ENCODE results near the gene DOK1. TPM values are rescaled to one million over a fixed set of nuclear protein-coding genes. Genes with fewer than 3 reads are reported as not detected.

The DOK1 gene
- total and polyA plus RNA-seq, 7 donors, result 16.1 to 24.9 (median 18.2) TPM

GRCh38 chr2:74507926-74508520 lies 46.5 kb upstream of the DOK1 start:
- peaks cover 6 to 75% (median 34%) of the 10 kb centered on the region in 3 donors for H3K27me3 ChIP-seq
- peaks cover 0 to 39% (median 30%) of the 10 kb centered on the region in 4 donors for H3K4me1 ChIP-seq
- TF ChIP-seq CTCF (IDR thresholded peaks at IDR 0.05), result no peak
- TF ChIP-seq POLR2A (IDR thresholded peaks at IDR 0.05), result no peak
- TF ChIP-seq POLR2AphosphoS5 (IDR thresholded peaks at IDR 0.05), result no peak
- no peak for TF ChIP-seq EP300 (IDR thresholded peaks at IDR 0.05)
- WGBS, 2 donors, result 7 to 10% methylated on average over 38 of the region's 38 CpGs
- H3K9me3 ChIP-seq, result no peaks in the 10 kb centered on the region
- peak overlapping the region; percentile 96 to 99 (median 97) for H3K27ac ChIP-seq
- H3K4me3 ChIP-seq, result peak overlapping the region; percentile 60 to 87 (median 76)
- no peak for DNase-seq
- peaks cover 0 to 20% (median 12%) of the 10 kb centered on the region in 4 donors for H3K36me3 ChIP-seq
- intact Hi-C loops (cut with DNase I), result loop anchor here (1.0 kb wide), 3 partner anchors 21 to 46 kb away; partner anchors contain the start of genes AUP1, DOK1, HTRA2 and TTC31

- no peak overlapping the region for H3K27ac ChIP-seq
- H3K36me3 ChIP-seq, result peaks cover 0 to 10% (median 7%) of the 10 kb centered on the region in 4 donors
- H3K4me1 ChIP-seq, result peaks cover 0 to 45% (median 39%) of the 10 kb centered on the region in 4 donors
- no peak for DNase-seq
- H3K27me3 ChIP-seq, result peaks cover 28 to 75% (median 56%) of the 10 kb centered on the region in 3 donors
- WGBS, 2 donors, result 85 to 87% methylated on average over 4 of the region's 4 CpGs
- no peaks in the 10 kb centered on the region for H3K9me3 ChIP-seq
- TF ChIP-seq EP300 (IDR thresholded peaks at IDR 0.05) (no peak), POLR2A (IDR thresholded peaks at IDR 0.05) (no peak), POLR2AphosphoS5 (IDR thresholded peaks at IDR 0.05) (no peak), CTCF (IDR thresholded peaks at IDR 0.05) (no peak)
- intact Hi-C loops (cut with DNase I), result no loop called here
- no peak overlapping the region for H3K4me3 ChIP-seq
Observed at GRCh38 chr2:74510272-74510671, 44.2 kb upstream of the DOK1 start.

- no peak for TF ChIP-seq EP300 (IDR thresholded peaks at IDR 0.05)
- no peak for TF ChIP-seq CTCF (IDR thresholded peaks at IDR 0.05)
- no peak for TF ChIP-seq POLR2AphosphoS5 (IDR thresholded peaks at IDR 0.05)
- TF ChIP-seq POLR2A (IDR thresholded peaks at IDR 0.05), result no peak
Observed at GRCh38 chr2:74511104-74511989, 43.2 kb upstream of the DOK1 start.

GRCh38 chr2:74512744-74513604 lies 41.5 kb upstream of the DOK1 start:
- 7% methylated on average over 36 of the region's 36 CpGs for WGBS, 2 donors
- Histone ChIP-seq H3K4me3 (no peak overlapping the region), H3K9me3 (no peaks in the 10 kb centered on the region), H3K27ac (no peak overlapping the region), H3K36me3 (no peaks in the 10 kb centered on the region), H3K4me1 (peaks cover 0 to 40% (median 34%) of the 10 kb centered on the region in 4 donors), H3K27me3 (peaks cover 49 to 86% (median 82%) of the 10 kb centered on the region in 3 donors)
- no peak for TF ChIP-seq CTCF (IDR thresholded peaks at IDR 0.05)
- TF ChIP-seq POLR2AphosphoS5 (IDR thresholded peaks at IDR 0.05), result no peak
- TF ChIP-seq EP300 (IDR thresholded peaks at IDR 0.05), result no peak
- TF ChIP-seq POLR2A (IDR thresholded peaks at IDR 0.05), result no peak
- DNase-seq, result peak; percentile 46
- intact Hi-C loops (cut with DNase I), result no loop called here

More at GRCh38 chr2:74511104-74511989, 43.2 kb upstream of the DOK1 start:
- Histone ChIP-seq H3K9me3 (no peaks in the 10 kb centered on the region), H3K4me3 (no peak overlapping the region), H3K36me3 (no peaks in the 10 kb centered on the region), H3K27me3 (peaks cover 39 to 75% (median 67%) of the 10 kb centered on the region in 3 donors), H3K4me1 (peaks cover 0 to 45% (median 40%) of the 10 kb centered on the region in 4 donors), H3K27ac (no peak overlapping the region)
- 29 to 39% methylated on average over 11 of the region's 11 CpGs for WGBS, 2 donors
- intact Hi-C loops (cut with DNase I), result no loop called here
- no peak for DNase-seq
